ENCODE measurements around the gene KDM4B. TPM values are rescaled to one million over a fixed set of nuclear protein-coding genes. Genes with fewer than 3 reads are reported as not detected.
"Not testable (repeated sequence)": the region's sequence is repeated elsewhere in the genome, so short reads cannot be mapped to it uniquely, and the experiment has no call there.

Gene KDM4B
- total and polyA plus RNA-seq, 2 donors (not counting 1 experiment from before 2014, with no cell fraction given): 75.5 to 205 TPM

DNA sequence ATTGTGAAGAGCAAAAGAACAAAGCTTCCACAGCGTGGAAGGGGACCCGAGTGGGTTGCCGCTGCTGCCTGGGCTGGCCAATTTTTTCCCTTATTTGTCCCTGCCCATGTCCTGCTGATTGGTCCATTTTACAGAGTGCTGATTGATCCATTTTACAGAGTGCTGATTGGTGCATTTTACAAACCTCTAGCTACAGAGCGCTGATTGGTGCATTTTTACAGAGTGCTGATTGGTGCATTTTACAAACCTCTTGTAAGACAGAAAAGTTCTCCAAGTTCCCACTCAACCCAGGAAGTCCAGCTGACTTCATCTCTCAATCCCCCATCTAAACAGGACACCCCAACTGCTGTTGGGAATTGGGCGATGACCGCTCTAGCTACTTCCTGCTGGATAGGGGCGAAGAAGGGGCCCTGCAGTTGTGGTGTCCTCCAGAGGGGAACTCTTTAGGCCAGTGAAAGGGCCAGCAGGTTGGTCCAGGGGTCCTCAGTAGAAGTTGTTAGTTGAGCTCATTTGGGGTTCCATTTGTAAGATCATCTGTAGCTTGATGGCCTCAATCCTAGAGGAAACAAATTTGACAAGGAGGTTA is 189.7 kb downstream of the KDM4B start:
- POLR2A ChIA-PET; H3K4me3 ChIP-seq (ENCODE audit: control extremely low read depth in 1 of 5, extremely low read depth in 1 of 5, insufficient read depth in 1 of 5, low read depth in 2 of 5, low read length in 4 of 5); H3K4me3 Mint-ChIP-seq; H3K4me2 ChIP-seq (replicated peaks; ENCODE audit: low read depth, low read length, poor library complexity, severe bottlenecking); H3K27me3 ChIP-seq (replicated peaks in 1 of 4; ENCODE audit: control extremely low read depth in 1 of 4, control insufficient read depth in 3 of 4, insufficient read depth in 4 of 4, low read length in 3 of 4); H3K27ac ChIP-seq (ENCODE audit: low read length in 2 of 2); DNase-seq; H2AFZ ChIP-seq (ENCODE audit: insufficient read depth, low read depth, low read length, poor library complexity, severe bottlenecking); ATAC-seq (ENCODE audit: low read depth); H3K27me3 Mint-ChIP-seq; intact Hi-C loops (cut with micrococcal nuclease); H3K4me1 ChIP-seq (ENCODE audit: control insufficient read depth in 2 of 2, insufficient read depth in 2 of 2, low read length in 2 of 2); H3K79me2 ChIP-seq (ENCODE audit: control insufficient read depth, insufficient read depth, low read length); H3K36me3 ChIP-seq (replicated peaks in 1 of 2; ENCODE audit: control extremely low read depth in 1 of 2, control insufficient read depth in 1 of 2, extremely low read depth in 1 of 2, insufficient read depth in 2 of 2, low read length in 1 of 2); CTCF ChIA-PET; H3K9me3 Mint-ChIP-seq (ENCODE audit: insufficient read depth); H3K9ac ChIP-seq (ENCODE audit: low read length): not testable (repeated sequence)
- H3K9me3 ChIP-seq (ENCODE audit: control extremely low read depth in 1 of 3, control insufficient read depth in 2 of 3, insufficient read depth in 1 of 3, low read length in 2 of 3): peaks cover 0 to 18% (median 3%) of the 10 kb centered on the region in 3 donors
- WGBS (ENCODE audit: insufficient coverage): 100% methylated on average over 3 of the region's 7 CpGs
- Mint-ChIP-seq H3K27ac (peak overlapping the region; percentile 41), H3K4me1 (peaks cover 13% of the 10 kb centered on the region)
- H4K20me1 ChIP-seq (ENCODE audit: control insufficient read depth, insufficient read depth, low read length, poor library complexity, severe bottlenecking): peaks cover 11% of the 10 kb centered on the region

GRCh38 chr19:5160158-5160795 is 191.4 kb downstream of the KDM4B start:
- CTCF ChIA-PET: interaction anchor here (0.8 to 2.5 kb wide), 5 partner anchors 10 to 121 kb away, joined by 3 to 14 read pairs (median 7); no protein-coding TSS in a partner anchor
- H3K4me1 Mint-ChIP-seq; H3K27ac ChIP-seq (ENCODE audit: low read length in 2 of 2); ATAC-seq (ENCODE audit: low read depth); H2AFZ ChIP-seq (ENCODE audit: insufficient read depth, low read depth, low read length, poor library complexity, severe bottlenecking); H3K79me2 ChIP-seq (ENCODE audit: control insufficient read depth, insufficient read depth, low read length); H3K4me1 ChIP-seq (ENCODE audit: control insufficient read depth in 2 of 2, insufficient read depth in 2 of 2, low read length in 2 of 2); H3K4me3 ChIP-seq (ENCODE audit: control extremely low read depth in 1 of 5, extremely low read depth in 1 of 5, insufficient read depth in 1 of 5, low read depth in 2 of 5, low read length in 4 of 5); H3K9me3 Mint-ChIP-seq (ENCODE audit: insufficient read depth); H3K36me3 ChIP-seq (replicated peaks in 1 of 2; ENCODE audit: control extremely low read depth in 1 of 2, control insufficient read depth in 1 of 2, extremely low read depth in 1 of 2, insufficient read depth in 2 of 2, low read length in 1 of 2); H3K9ac ChIP-seq (ENCODE audit: low read length); H3K27me3 Mint-ChIP-seq; intact Hi-C loops (cut with micrococcal nuclease); H3K4me2 ChIP-seq (replicated peaks; ENCODE audit: low read depth, low read length, poor library complexity, severe bottlenecking); H3K27me3 ChIP-seq (replicated peaks in 1 of 4; ENCODE audit: control extremely low read depth in 1 of 4, control insufficient read depth in 3 of 4, insufficient read depth in 4 of 4, low read length in 3 of 4); H4K20me1 ChIP-seq (ENCODE audit: control insufficient read depth, insufficient read depth, low read length, poor library complexity, severe bottlenecking); POLR2A ChIA-PET; H3K4me3 Mint-ChIP-seq: not testable (repeated sequence)
- no CpG with 5 or more reads among the region's 2 CpGs for WGBS (ENCODE audit: insufficient coverage)
- H3K9me3 ChIP-seq (ENCODE audit: control extremely low read depth in 1 of 3, control insufficient read depth in 2 of 3, insufficient read depth in 1 of 3, low read length in 2 of 3): peaks cover 0 to 18% (median 3%) of the 10 kb centered on the region in 3 donors
- DNase-seq: peak; percentile 40
- peak overlapping the region; percentile 28 for H3K27ac Mint-ChIP-seq

- DNase-seq; H3K27ac Mint-ChIP-seq; H3K27ac ChIP-seq (ENCODE audit: low read length in 2 of 2); POLR2A ChIA-PET; H3K79me2 ChIP-seq (ENCODE audit: control insufficient read depth, insufficient read depth, low read length); H3K4me1 ChIP-seq (ENCODE audit: control insufficient read depth in 2 of 2, insufficient read depth in 2 of 2, low read length in 2 of 2); H3K9me3 ChIP-seq (ENCODE audit: control extremely low read depth in 1 of 3, control insufficient read depth in 2 of 3, insufficient read depth in 1 of 3, low read length in 2 of 3); H3K27me3 ChIP-seq (replicated peaks in 1 of 4; ENCODE audit: control extremely low read depth in 1 of 4, control insufficient read depth in 3 of 4, insufficient read depth in 4 of 4, low read length in 3 of 4); H4K20me1 ChIP-seq (ENCODE audit: control insufficient read depth, insufficient read depth, low read length, poor library complexity, severe bottlenecking); H3K9me3 Mint-ChIP-seq (ENCODE audit: insufficient read depth); H3K4me2 ChIP-seq (replicated peaks; ENCODE audit: low read depth, low read length, poor library complexity, severe bottlenecking); H3K4me1 Mint-ChIP-seq; ATAC-seq (ENCODE audit: low read depth); H2AFZ ChIP-seq (ENCODE audit: insufficient read depth, low read depth, low read length, poor library complexity, severe bottlenecking); H3K36me3 ChIP-seq (replicated peaks in 1 of 2; ENCODE audit: control extremely low read depth in 1 of 2, control insufficient read depth in 1 of 2, extremely low read depth in 1 of 2, insufficient read depth in 2 of 2, low read length in 1 of 2); H3K9ac ChIP-seq (ENCODE audit: low read length); intact Hi-C loops (cut with micrococcal nuclease); H3K4me3 Mint-ChIP-seq; H3K27me3 Mint-ChIP-seq; H3K4me3 ChIP-seq (ENCODE audit: control extremely low read depth in 1 of 5, extremely low read depth in 1 of 5, insufficient read depth in 1 of 5, low read depth in 2 of 5, low read length in 4 of 5): not testable (repeated sequence)
- WGBS (ENCODE audit: insufficient coverage): 86% methylated on average over 21 of the region's 23 CpGs
- CTCF ChIA-PET: interaction anchor here (0.6 kb wide), 1 partner anchor 11 kb away, joined by 3 read pairs; no protein-coding TSS in a partner anchor
Measured at GRCh38 chr19:5164845-5165696, 196.2 kb downstream of the KDM4B start.

All from B cell (primary cell).